ENCODE data around the gene ANKRD35. TPM values are rescaled to one million over a fixed set of nuclear protein-coding genes. Genes with fewer than 3 reads are reported as not detected.
A peak's percentile ranks its signal among the peaks of the same experiment; 100 is the strongest.

ANKRD35 gene
- total and polyA plus RNA-seq, 4 donors = 3.8 to 23.6 (median 7.8) TPM

GRCh38 chr1:145901312-145902021 is 15.8 kb upstream of the ANKRD35 start:
- Histone ChIP-seq H3K27ac (ENCODE audit: low read depth in 1 of 2, low read length in 2 of 2) (no peak overlapping the region), H3K36me3 (ENCODE audit: control insufficient read depth in 1 of 2, insufficient read depth in 2 of 2, low read length in 1 of 2) (peaks cover 7 to 18% of the 10 kb centered on the region in 2 donors), H3K4me1 (ENCODE audit: control insufficient read depth in 1 of 2, insufficient read depth in 2 of 2, low read length in 2 of 2) (no peaks in the 10 kb centered on the region), H3K27me3 (ENCODE audit: control insufficient read depth in 1 of 2, insufficient read depth in 2 of 2, low read length in 1 of 2) (no peaks in the 10 kb centered on the region), H3K9me3 (ENCODE audit: control insufficient read depth, low read length) (no peaks in the 10 kb centered on the region), H3K4me3 (ENCODE audit: low read length in 2 of 2) (no peak overlapping the region)
- WGBS, 2 donors = 83 to 86% methylated on average over 12 of the region's 12 CpGs
- DNase-seq (no peak), ATAC-seq (ENCODE audit: low FRiP score) (no peak)
- intact Hi-C loops (cut with DNase I) = no loop called here

- Histone ChIP-seq H3K27ac (ENCODE audit: low read depth in 1 of 2, low read length in 2 of 2) (no peak overlapping the region), H3K36me3 (ENCODE audit: control insufficient read depth in 1 of 2, insufficient read depth in 2 of 2, low read length in 1 of 2) (peaks cover 10 to 20% of the 10 kb centered on the region in 2 donors), H3K27me3 (ENCODE audit: control insufficient read depth in 1 of 2, insufficient read depth in 2 of 2, low read length in 1 of 2) (no peaks in the 10 kb centered on the region), H3K9me3 (ENCODE audit: control insufficient read depth, low read length) (no peaks in the 10 kb centered on the region), H3K4me1 (ENCODE audit: control insufficient read depth in 1 of 2, insufficient read depth in 2 of 2, low read length in 2 of 2) (no peaks in the 10 kb centered on the region), H3K4me3 (ENCODE audit: low read length in 2 of 2) (no peak overlapping the region)
- intact Hi-C loops (cut with DNase I) = loop anchor here in 1 of 2 donors (10.0 kb wide), 1 partner anchor 116 kb away; no protein-coding TSS in a partner anchor
- 74 to 78% methylated on average over 5 of the region's 5 CpGs for WGBS, 2 donors
- no peak for ATAC-seq (ENCODE audit: low FRiP score)
- no peak for DNase-seq
Measured at GRCh38 chr1:145898756-145899155, 13.1 kb upstream of the ANKRD35 start.

- H3K36me3 ChIP-seq (ENCODE audit: control insufficient read depth in 1 of 2, insufficient read depth in 2 of 2, low read length in 1 of 2) = peaks cover 10 to 20% of the 10 kb centered on the region in 2 donors
- no peak for DNase-seq
- H3K27ac ChIP-seq (ENCODE audit: low read depth in 1 of 2, low read length in 2 of 2) = no peak overlapping the region
- H3K9me3 ChIP-seq (ENCODE audit: control insufficient read depth, low read length) = no peaks in the 10 kb centered on the region
- intact Hi-C loops (cut with DNase I) = loop anchor here in 1 of 2 donors (10.0 kb wide), 1 partner anchor 117 kb away; no protein-coding TSS in a partner anchor
- H3K4me1 ChIP-seq (ENCODE audit: control insufficient read depth in 1 of 2, insufficient read depth in 2 of 2, low read length in 2 of 2) = peaks cover 0 to 6% of the 10 kb centered on the region in 2 donors
- no peak for ATAC-seq (ENCODE audit: low FRiP score)
- WGBS, 2 donors = 94 to 100% methylated on average over 1 of the region's 1 CpG
- H3K4me3 ChIP-seq (ENCODE audit: low read length in 2 of 2) = no peak overlapping the region
- H3K27me3 ChIP-seq (ENCODE audit: control insufficient read depth in 1 of 2, insufficient read depth in 2 of 2, low read length in 1 of 2) = no peaks in the 10 kb centered on the region
Measured at GRCh38 chr1:145897969-145898368, 12.3 kb upstream of the ANKRD35 start.

- Histone ChIP-seq H3K36me3 (ENCODE audit: control insufficient read depth in 1 of 2, insufficient read depth in 2 of 2, low read length in 1 of 2) (peaks cover 3 to 4% of the 10 kb centered on the region in 2 donors), H3K4me1 (ENCODE audit: control insufficient read depth in 1 of 2, insufficient read depth in 2 of 2, low read length in 2 of 2) (peaks cover 6% of the 10 kb centered on the region in 2 donors), H3K27me3 (ENCODE audit: control insufficient read depth in 1 of 2, insufficient read depth in 2 of 2, low read length in 1 of 2) (no peaks in the 10 kb centered on the region), H3K9me3 (ENCODE audit: control insufficient read depth, low read length) (no peaks in the 10 kb centered on the region), H3K4me3 (ENCODE audit: low read length in 2 of 2) (no peak overlapping the region), H3K27ac (ENCODE audit: low read depth in 1 of 2, low read length in 2 of 2) (no peak overlapping the region)
- WGBS, 2 donors = 96 to 97% methylated on average over 1 of the region's 1 CpG
- ATAC-seq (ENCODE audit: low FRiP score) (no peak), DNase-seq (no peak)
- intact Hi-C loops (cut with DNase I) = loop anchor here in 1 of 2 donors (10.0 kb wide), 1 partner anchor 119 kb away; no protein-coding TSS in a partner anchor
Measured at GRCh38 chr1:145895471-145895870, 9.8 kb upstream of the ANKRD35 start.

- no peak for DNase-seq
- peaks cover 6% of the 10 kb centered on the region in 2 donors for H3K4me1 ChIP-seq (ENCODE audit: control insufficient read depth in 1 of 2, insufficient read depth in 2 of 2, low read length in 2 of 2)
- H3K4me3 ChIP-seq (ENCODE audit: low read length in 2 of 2) = no peak overlapping the region
- intact Hi-C loops (cut with DNase I) = loop anchor here in 1 of 2 donors (10.0 kb wide), 1 partner anchor 121 kb away; no protein-coding TSS in a partner anchor
- WGBS, 2 donors = 55 to 64% methylated on average over 7 of the region's 7 CpGs
- no peak for ATAC-seq (ENCODE audit: low FRiP score)
- no peaks in the 10 kb centered on the region for H3K9me3 ChIP-seq (ENCODE audit: control insufficient read depth, low read length)
- no peaks in the 10 kb centered on the region for H3K27me3 ChIP-seq (ENCODE audit: control insufficient read depth in 1 of 2, insufficient read depth in 2 of 2, low read length in 1 of 2)
- H3K27ac ChIP-seq (ENCODE audit: low read depth in 1 of 2, low read length in 2 of 2) = peak overlapping the region; percentile 91 to 92
- peaks cover 2 to 4% of the 10 kb centered on the region in 2 donors for H3K36me3 ChIP-seq (ENCODE audit: control insufficient read depth in 1 of 2, insufficient read depth in 2 of 2, low read length in 1 of 2)
Measured at GRCh38 chr1:145893306-145894055, 7.8 kb upstream of the ANKRD35 start.

- DNase-seq (no peak), ATAC-seq (ENCODE audit: low FRiP score) (peak; percentile 8)
- WGBS, 2 donors = 5 to 11% methylated on average over 3 of the region's 3 CpGs
- H3K27ac ChIP-seq (ENCODE audit: low read depth in 1 of 2, low read length in 2 of 2) = peak overlapping the region; percentile 91 to 100
- H3K4me3 ChIP-seq (ENCODE audit: low read length in 2 of 2) = no peak overlapping the region
- no peaks in the 10 kb centered on the region for H3K9me3 ChIP-seq (ENCODE audit: control insufficient read depth, low read length)
- peaks cover 2 to 3% of the 10 kb centered on the region in 2 donors for H3K36me3 ChIP-seq (ENCODE audit: control insufficient read depth in 1 of 2, insufficient read depth in 2 of 2, low read length in 1 of 2)
- H3K4me1 ChIP-seq (ENCODE audit: control insufficient read depth in 1 of 2, insufficient read depth in 2 of 2, low read length in 2 of 2) = peaks cover 6% of the 10 kb centered on the region in 2 donors
- no peaks in the 10 kb centered on the region for H3K27me3 ChIP-seq (ENCODE audit: control insufficient read depth in 1 of 2, insufficient read depth in 2 of 2, low read length in 1 of 2)
- intact Hi-C loops (cut with DNase I) = loop anchor here in 1 of 2 donors (10.0 kb wide), 1 partner anchor 122 kb away; no protein-coding TSS in a partner anchor
Measured at GRCh38 chr1:145892486-145893087, 6.9 kb upstream of the ANKRD35 start.

- peaks cover 2 to 3% of the 10 kb centered on the region in 2 donors for H3K36me3 ChIP-seq (ENCODE audit: control insufficient read depth in 1 of 2, insufficient read depth in 2 of 2, low read length in 1 of 2)
- WGBS, 2 donors = 0% methylated on average over 6 of the region's 6 CpGs
- intact Hi-C loops (cut with DNase I) = loop anchor here (2.0 to 10.0 kb wide), 2 partner anchors 19 to 123 kb away; partner anchors contain the start of gene ITGA10 (in 1 of the 2)
- no peaks in the 10 kb centered on the region for H3K9me3 ChIP-seq (ENCODE audit: control insufficient read depth, low read length)
- ATAC-seq (ENCODE audit: low FRiP score) (peak; percentile 93), DNase-seq (peak; percentile 94 to 96)
- H3K4me3 ChIP-seq (ENCODE audit: low read length in 2 of 2) = no peak overlapping the region
- no peaks in the 10 kb centered on the region for H3K27me3 ChIP-seq (ENCODE audit: control insufficient read depth in 1 of 2, insufficient read depth in 2 of 2, low read length in 1 of 2)
- peaks cover 6% of the 10 kb centered on the region in 2 donors for H3K4me1 ChIP-seq (ENCODE audit: control insufficient read depth in 1 of 2, insufficient read depth in 2 of 2, low read length in 2 of 2)
- H3K27ac ChIP-seq (ENCODE audit: low read depth in 1 of 2, low read length in 2 of 2) = peak overlapping the region; percentile 91 to 100
Measured at GRCh38 chr1:145891587-145892485, 6.2 kb upstream of the ANKRD35 start.
